ENCODE measurements around the gene INPP4A.

The INPP4A gene

DNA sequence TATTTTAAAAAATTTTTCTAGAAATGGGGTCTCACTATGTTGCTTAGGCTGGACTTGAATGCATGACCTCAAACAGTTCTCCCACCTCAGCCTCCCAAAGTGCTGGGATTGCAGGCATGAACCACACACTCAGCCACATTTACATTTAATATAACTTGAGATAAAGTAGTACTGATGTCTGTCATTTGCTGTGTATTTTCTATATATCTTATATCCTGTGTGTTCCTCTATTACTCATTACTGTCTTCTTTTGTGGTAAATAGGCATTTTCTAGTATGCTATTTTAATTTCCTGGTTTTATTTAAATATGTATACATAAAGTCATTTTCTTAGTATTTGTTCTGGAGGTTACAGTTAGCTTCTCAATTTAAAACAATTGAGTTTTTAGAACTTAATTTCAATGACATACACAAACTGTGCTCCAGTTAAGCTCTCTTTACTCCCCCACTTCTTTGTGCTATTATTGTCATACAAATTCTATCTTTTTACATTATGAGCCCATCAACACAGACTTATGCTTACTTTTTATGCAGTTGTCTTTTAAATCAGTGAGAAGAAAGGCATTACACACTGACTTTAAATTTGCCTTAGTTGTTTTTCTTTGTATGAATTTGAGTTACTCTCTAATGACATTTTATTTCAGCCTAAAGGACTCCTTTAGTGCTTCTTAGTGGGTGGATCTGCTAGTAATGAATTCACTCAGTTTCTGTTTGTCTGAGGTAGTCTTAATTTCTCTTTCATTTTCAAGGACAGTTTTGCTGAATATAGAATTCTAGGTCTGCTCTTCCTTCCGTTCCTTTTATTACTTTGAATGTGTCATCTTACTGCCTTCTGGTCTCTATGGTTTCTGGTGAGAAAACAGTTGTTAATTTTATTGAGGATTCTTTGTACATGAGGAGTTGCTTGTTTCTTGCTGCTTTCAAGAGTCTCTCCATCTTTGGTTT lies 6.2 kb upstream of the INPP4A start:
- DNase-seq = peak; percentile 87

GRCh38 chr2:98441706-98442450 lies 2.8 kb upstream of the INPP4A start:
- DNase-seq = no peak

GRCh38 chr2:98442488-98442887 lies 2.2 kb upstream of the INPP4A start:
- no peak for DNase-seq

DNA sequence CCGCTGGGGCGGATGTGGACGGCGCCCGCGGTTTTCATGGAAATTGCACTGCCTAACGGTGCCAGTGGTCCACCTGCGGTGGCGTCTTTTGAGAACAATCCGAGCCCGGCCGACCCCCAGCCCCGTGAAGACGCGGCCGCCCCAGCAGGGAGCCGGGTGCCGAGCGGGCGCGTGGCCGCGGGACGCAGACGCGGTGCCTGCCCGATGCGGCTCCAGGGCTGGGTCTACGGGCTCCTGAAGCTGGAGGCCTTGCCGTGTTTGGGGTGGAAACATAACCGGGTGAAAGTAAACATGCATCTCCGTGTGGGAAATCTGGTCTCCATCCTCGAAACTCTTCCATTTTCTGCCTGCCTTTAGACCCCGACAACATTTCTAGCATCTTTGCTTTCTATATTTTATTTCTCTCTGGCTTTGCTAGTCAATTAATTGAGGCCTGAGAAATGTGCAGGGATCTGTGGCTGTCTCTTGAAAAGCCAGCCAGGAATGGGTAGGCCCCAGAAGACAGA lies 572 bp downstream of the INPP4A start:
- DNase-seq = no peak

GRCh38 chr2:98445683-98446581 lies 1.3 kb downstream of the INPP4A start:
- peak; percentile 60 for DNase-seq

DNA sequence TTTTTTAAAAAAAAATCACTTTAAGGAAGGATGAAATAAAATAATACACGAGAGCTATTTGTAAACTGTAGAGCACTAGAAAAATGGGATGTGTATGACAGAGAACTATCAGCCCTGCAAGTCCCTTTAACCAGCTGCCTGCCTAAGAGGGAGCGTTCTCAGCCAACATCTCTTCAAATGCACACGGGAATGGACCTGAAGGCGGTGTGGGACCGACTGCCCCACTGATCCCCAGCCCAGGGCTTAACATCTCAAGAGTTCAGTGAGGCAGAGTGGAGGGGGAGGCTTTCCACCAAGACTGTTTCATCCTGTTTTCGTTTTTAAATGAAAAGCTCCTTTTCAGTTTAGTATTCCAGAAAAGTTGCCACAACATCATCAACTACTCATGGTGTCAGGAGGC lies 2.2 kb downstream of the INPP4A start:
- DNase-seq = no peak

DNA sequence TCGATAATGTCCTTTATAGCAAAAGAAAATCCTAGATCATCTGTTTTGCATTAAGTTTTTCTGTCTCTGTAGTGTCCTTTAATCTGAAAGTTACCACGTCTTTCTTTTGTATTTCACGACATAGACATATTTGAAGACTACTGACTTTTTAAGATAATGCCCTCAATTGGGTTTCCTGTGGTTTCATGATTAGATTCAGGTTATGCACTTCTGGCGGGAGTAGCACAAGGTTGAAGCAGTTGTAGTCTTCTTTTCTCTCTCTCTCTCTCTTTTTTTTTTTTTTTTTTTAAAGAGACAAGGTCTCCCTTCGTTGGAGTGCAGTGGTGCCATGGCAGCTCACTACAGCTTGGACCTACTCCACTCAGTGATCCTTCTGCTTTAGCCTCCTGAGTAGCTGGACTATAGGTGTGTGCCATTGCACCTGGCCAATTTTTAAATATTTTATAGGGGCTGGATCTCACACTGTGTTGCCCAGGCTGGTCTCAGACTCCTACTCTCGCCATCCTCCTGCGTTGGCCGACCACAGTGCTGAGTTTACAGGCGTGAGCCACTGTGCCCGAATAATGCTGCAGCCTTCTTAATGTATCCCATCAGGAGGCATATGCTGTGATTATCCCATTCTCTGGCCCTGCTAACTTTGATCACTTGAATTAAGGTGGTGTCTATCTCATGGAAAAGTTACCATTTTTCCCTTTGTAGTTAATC lies 3.9 kb downstream of the INPP4A start:
- peak; percentile 66 for DNase-seq

DNA sequence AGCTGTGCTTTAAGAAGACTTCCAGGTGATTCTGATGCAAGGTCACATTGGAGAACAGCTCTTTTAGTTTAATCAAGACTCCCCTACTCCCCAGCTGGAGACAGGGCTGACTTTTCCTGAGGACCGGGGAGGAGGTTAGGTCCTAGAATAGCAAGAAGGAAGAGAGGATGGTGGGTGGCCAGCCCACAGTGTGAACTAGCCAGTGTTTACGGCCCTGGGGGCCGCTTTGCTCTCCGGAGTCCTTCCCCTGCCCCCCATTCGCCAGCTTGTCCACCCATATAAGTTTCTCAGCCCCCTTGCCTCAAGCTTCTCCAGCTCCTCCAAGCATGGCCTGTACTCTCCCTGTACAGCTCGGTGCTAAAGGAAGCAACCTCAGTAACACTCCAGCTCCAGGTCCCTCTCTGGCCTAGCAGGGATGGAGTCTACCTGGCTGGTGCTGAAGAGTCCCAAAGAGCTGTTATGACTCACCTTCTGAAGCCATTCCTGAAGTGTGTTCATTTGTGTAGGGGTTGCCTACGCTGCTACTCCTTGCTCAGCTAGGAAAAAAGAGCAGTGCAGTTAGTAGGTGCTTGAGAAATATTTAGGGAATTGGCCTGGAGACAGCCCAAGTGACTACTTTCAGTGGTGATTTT lies 7.9 kb downstream of the INPP4A start:
- no peak for DNase-seq

DNA sequence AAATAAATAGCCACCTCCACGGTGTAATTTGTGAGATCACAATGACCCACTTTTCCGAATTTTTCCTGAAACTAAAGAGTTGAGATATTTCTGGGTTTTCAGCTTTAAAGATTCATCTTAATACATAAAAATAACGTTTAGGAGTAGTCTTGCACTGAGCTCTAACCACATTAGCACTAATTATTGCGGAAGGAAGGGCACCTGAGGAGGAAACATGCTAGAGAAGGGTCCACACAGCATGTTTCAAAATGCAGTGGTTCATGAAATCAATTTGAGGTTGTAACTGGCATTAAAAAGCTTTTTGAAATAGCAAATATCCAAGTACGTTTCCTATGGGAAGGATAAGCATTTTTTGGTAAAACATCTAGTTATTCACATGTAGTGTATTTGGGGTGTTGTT lies 8.4 kb downstream of the INPP4A start:
- no peak for DNase-seq

DNA sequence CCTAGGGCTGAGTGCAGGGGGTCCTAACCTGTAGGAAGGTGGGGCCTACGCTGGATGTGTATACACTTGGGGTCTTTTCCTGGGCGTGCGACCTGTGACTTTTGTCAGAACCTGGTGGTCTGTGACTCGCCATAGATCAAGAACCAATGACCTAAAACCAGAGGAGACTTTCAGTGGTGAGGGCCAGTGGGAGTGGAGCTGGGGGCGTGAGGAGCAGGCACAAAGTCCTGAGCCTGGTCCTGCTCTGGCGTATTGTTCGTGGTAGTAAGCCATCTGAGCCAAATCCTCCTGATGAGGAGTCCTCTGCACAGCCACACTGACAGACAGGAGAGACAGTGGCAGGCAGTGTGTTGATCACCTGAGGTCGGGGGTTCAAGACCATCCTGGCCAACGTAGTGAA lies 8.9 kb downstream of the INPP4A start:
- no peak for DNase-seq

GRCh38 chr2:98454073-98454472 lies 9.4 kb downstream of the INPP4A start:
- DNase-seq = no peak

GRCh38 chr2:98454500-98455235 lies 10.0 kb downstream of the INPP4A start:
- DNase-seq = peak; percentile 42

DNA sequence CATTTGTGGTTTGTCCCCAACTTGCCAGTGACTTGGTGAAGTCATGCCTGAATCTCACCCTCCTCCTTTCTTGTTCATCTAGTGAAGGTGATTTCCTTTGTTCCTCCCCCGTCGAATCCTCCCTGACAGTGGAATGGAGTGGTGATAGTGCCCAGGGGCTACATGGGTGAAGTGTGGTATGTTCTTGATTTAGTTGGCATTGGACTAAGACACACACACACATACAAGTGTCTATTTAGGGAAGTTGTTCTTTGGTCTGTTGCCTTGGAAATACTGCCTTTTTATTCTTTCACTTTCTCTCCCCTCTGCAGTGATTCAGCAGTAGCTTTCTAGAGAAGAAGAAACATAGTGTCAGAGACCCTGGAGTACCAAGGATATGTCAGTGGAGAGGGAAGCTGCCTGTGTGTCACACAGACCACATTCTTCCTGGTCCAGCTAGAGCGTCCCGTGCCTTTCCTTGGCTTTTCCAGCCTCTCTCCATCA lies 10.9 kb downstream of the INPP4A start:
- peak; percentile 60 for DNase-seq

DNA sequence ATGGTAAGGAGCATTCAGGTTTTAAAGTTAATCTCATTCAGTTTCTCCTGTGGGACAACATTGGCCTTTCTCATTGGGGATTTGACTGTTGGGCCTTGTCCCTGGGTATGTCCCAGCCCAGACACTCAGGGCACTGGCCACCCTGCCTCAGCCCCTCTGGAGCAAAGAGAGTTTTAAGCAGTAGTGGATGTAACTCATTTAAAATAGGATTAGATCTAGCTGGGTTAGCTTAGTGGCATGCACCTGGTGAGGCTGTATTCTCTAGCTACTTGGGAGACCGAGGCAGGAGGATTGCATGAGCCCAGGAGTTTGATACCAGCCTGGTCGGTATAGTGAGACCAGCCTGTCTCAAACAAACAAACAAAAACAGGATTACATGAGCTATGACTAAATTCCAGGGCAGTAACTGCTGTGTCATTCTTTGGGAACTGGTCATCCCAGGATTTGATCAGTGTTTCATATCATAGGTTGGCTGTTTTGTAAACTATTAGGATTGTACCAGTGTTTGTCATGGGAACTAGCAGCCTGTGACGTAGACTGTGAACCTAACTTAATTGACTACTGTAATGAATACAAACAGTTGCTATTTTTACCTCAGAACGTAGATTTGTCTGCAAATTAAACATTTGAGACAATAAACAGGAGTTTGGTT lies 12.5 kb downstream of the INPP4A start:
- no peak for DNase-seq

- peak; percentile 77 for DNase-seq
Measured at GRCh38 chr2:98458207-98458606, 13.5 kb downstream of the INPP4A start.

DNA sequence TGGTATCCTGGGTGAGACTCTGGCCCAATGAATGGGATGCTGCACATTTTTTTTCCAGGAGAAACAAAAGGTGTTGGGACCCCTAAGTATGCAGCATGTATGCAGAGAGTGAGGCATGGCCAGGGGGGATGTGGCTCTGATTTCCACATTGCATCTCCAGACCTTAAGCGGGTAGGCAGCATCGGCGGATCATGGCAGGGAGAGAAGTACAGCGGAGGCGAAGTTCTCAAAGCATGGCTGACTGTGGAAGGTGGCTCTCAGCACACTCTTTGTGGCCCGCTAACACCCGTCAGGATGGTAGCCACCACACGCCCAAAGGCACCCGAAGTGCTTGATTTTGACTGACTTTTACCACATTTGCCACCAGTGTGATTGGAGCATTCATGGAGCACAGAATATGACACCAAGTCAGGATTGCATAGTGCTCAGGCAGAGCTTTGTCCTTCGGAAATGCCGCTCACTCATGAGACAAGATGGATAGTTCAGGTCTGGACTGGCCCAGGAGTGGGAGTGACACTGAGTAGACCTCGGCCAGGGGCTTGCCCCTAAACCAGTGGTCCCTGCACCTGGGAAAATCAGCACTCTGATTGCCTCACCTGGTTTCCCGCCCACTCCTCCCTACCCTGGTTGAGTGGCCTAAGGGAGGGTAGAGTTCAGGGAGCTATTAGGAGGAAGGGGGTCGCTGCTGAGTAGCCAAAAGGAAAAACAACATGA lies 14.2 kb downstream of the INPP4A start:
- DNase-seq = no peak

DNA sequence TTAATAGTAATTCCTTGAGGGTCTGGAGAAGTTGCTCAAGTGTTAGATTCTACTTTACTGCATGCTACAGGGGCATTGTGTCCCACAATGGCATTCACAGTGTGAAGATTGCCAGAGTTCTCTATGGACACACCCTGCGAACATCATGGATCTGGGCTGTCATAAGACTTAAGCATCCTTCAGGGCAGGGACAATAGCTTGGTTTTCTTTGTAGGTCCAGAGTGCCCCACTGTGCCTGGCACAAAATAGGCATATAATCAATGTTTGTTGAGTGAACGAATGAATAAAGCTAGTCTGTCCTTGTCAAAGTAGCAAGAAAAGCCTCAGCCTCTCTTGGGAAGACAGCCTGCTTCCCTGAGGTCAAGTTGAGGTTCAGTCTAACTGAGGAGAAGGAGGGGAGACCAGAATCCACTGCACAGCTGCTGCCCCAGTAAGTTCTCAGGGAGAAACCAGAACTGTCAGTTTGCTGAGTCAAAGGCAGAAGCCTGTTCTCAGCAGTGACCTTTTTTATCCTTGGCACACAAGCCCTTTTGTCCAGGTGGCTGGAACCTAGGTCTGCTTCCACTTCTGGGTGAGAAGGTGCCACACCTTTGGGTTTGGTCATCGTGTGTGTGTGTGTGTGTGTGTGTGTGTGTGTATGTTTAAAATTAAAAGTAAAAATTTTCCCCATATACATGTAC lies 15.0 kb downstream of the INPP4A start:
- peak; percentile 75 for DNase-seq

- peak; percentile 83 for DNase-seq
Measured at GRCh38 chr2:98460573-98461497, 16.2 kb downstream of the INPP4A start.

Measured in activated CD4-positive, alpha-beta T cell treated with anti-CD3 and anti-CD28 coated beads, Interleukin-10, Interleukin-2, amounts not matched to agents 100 ng/mL and 50 ng/mL, durations not matched to agents 16 hours and 8 hours (primary cell).